ENCODE results near the gene FAM124B. TPM values are rescaled to one million over a fixed set of nuclear protein-coding genes. Genes with fewer than 3 reads are reported as not detected.

Gene FAM124B
- total RNA-seq, 4 donors from 2014 or later: 0.94 to 5.8 (median 1.0) TPM; not detected in 1

- Histone ChIP-seq H3K36me3 (no peaks in the 10 kb centered on the region), H3K4me3 (no peak overlapping the region), H3K4me1 (no peaks in the 10 kb centered on the region), H3K9me3 (no peaks in the 10 kb centered on the region), H3K27ac (no peak overlapping the region), H3K27me3 (no peaks in the 10 kb centered on the region)
- TF ChIP-seq POLR2A (IDR thresholded peaks at IDR 0.05) (no peak), CTCF (IDR thresholded peaks at IDR 0.05) (no peak)
- DNase-seq: no peak
Measured at GRCh38 chr2:224433442-224433841, 31.5 kb upstream of the FAM124B start.

- no peaks in the 10 kb centered on the region for H3K9me3 ChIP-seq
- H3K4me3 ChIP-seq: no peak overlapping the region
- TF ChIP-seq POLR2A (IDR thresholded peaks at IDR 0.05): no peak
- no peak for TF ChIP-seq CTCF (IDR thresholded peaks at IDR 0.05)
- no peaks in the 10 kb centered on the region for H3K4me1 ChIP-seq
- no peak overlapping the region for H3K27ac ChIP-seq
- no peaks in the 10 kb centered on the region for H3K36me3 ChIP-seq
- DNase-seq: no peak
- H3K27me3 ChIP-seq: no peaks in the 10 kb centered on the region
Measured at GRCh38 chr2:224432003-224432579, 30.2 kb upstream of the FAM124B start.

DNA sequence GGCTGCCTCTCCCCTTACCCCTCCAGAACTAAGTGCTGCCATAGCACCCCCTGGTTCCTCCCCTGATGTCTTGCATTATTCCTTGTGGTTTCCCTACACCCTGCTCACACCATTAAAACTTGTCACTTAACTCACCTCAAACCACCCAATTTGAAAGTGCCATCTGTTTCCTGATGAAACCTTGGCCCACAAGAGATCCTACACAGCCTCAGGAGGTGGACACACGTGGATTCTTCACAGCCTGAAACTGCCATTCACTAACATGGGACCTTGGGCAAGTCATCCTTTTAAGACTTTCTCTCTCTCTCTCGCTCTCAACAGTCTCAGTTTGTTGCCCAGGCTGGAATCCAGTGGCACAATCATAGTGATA is 27.5 kb upstream of the FAM124B start:
- no peaks in the 10 kb centered on the region for H3K4me1 ChIP-seq
- TF ChIP-seq POLR2A (IDR thresholded peaks at IDR 0.05) (no peak), CTCF (IDR thresholded peaks at IDR 0.05) (no peak)
- no peaks in the 10 kb centered on the region for H3K36me3 ChIP-seq
- no peaks in the 10 kb centered on the region for H3K9me3 ChIP-seq
- no peak for DNase-seq
- no peaks in the 10 kb centered on the region for H3K27me3 ChIP-seq
- no peak overlapping the region for H3K4me3 ChIP-seq
- no peak overlapping the region for H3K27ac ChIP-seq

DNA sequence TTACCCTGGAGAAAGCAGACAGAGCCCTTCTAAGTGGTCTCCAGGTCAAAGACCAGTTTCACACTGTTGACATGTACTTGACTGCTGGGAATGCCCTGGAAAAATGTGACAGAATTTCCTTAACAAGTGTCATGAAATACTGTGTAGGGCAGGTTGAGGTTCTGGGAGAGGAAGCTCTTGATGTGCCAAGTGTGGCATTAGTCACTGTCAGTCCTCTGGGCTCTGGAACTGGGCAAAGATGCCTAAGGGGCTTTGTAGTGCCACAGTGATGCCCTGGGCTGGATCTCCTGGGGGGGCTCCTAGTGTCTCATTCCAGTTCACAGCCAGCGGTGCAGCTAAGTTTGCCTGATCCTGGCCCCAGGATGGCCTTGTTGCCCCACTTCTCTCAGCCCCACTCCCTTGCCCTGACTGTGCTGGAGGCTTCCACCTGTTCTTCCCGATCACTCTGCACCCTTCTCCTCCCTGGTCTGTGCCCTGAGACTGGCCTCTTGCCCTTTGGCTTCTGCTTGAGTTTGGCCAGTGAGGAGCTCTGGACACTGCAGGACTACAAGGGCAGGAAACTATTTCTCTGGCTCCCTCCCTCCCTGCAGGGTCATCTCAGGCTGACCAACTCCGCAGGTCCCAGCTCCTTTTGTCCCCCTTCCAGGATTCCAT is 27.0 kb upstream of the FAM124B start:
- no peaks in the 10 kb centered on the region for H3K27me3 ChIP-seq
- H3K9me3 ChIP-seq: no peaks in the 10 kb centered on the region
- TF ChIP-seq POLR2A (IDR thresholded peaks at IDR 0.05) (no peak), CTCF (IDR thresholded peaks at IDR 0.05) (no peak)
- H3K36me3 ChIP-seq: no peaks in the 10 kb centered on the region
- no peaks in the 10 kb centered on the region for H3K4me1 ChIP-seq
- DNase-seq: no peak
- no peak overlapping the region for H3K27ac ChIP-seq
- H3K4me3 ChIP-seq: no peak overlapping the region

- no peaks in the 10 kb centered on the region for H3K4me1 ChIP-seq
- H3K4me3 ChIP-seq: peak overlapping the region in 1 of 4 donors; percentile 3
- no peak overlapping the region for H3K27ac ChIP-seq
- H3K9me3 ChIP-seq: no peaks in the 10 kb centered on the region
- DNase-seq: no peak
- H3K27me3 ChIP-seq: no peaks in the 10 kb centered on the region
- H3K36me3 ChIP-seq: no peaks in the 10 kb centered on the region
- no peak for TF ChIP-seq CTCF (IDR thresholded peaks at IDR 0.05)
- no peak for TF ChIP-seq POLR2A (IDR thresholded peaks at IDR 0.05)
Measured at GRCh38 chr2:224427471-224427870, 25.6 kb upstream of the FAM124B start.

All from Peyer's patch (tissue), 4 donors.